Epithelial cell of esophagus (primary cell): ENCODE data around the gene DIPK1B.

ENCODE experiments used
- DNase-seq: peaks from one replicate; pipeline ENCODE4 v3.0.0; 2010; ENCODE audit warnings: low read depth
- H3K4me3 ChIP-seq: 2 replicates; pipeline ENCODE4 v1.5.1; 2011; ENCODE audit warnings: mild to moderate bottlenecking, low read length, control low read depth
- TF ChIP-seq, protein P1 (sequence below): IDR thresholded peaks from 2 replicates; pipeline ENCODE4 v1.5.1; 2011; ENCODE audit warnings: low read depth, mild to moderate bottlenecking, low read length, control low read depth, inconsistent platforms; ENCODE audit not compliant: insufficient read depth; ENCODE audit errors: missing control alignments

The DIPK1B gene

DNA sequence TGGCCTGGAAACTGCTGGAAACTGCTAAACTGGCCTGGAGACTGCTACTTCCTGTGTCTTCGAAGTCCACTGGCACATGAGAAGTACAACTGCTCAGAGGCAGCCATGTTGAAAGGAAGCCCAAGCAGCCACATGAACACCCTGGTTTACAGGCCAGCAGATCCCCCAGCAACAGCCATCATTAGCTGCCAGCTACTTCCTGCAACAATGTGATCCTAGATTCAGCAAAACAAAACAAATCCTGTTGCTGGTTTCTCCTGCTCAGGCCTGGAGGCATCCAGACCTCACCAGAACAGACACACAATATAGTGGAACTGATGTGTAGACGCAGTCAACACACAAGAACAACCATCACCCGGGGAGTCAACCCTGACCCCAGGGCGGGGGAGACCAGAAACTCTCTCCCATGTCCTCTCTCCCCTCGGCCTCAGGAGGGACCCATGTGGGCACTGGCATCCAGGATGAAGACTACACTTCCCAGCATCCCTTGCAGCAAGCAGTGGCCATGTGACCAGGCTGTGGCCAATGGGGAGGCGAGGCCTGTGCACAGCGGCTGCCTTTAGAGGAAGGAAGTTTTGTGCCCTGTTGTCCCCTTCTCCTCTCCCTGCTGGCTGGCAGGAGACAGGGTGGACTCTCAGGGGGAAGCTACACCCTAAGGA, 61.1 kb downstream of the DIPK1B start:
- H3K4me3 ChIP-seq = no peak overlapping the region
- no peak for DNase-seq
- TF ChIP-seq, protein P1, sequence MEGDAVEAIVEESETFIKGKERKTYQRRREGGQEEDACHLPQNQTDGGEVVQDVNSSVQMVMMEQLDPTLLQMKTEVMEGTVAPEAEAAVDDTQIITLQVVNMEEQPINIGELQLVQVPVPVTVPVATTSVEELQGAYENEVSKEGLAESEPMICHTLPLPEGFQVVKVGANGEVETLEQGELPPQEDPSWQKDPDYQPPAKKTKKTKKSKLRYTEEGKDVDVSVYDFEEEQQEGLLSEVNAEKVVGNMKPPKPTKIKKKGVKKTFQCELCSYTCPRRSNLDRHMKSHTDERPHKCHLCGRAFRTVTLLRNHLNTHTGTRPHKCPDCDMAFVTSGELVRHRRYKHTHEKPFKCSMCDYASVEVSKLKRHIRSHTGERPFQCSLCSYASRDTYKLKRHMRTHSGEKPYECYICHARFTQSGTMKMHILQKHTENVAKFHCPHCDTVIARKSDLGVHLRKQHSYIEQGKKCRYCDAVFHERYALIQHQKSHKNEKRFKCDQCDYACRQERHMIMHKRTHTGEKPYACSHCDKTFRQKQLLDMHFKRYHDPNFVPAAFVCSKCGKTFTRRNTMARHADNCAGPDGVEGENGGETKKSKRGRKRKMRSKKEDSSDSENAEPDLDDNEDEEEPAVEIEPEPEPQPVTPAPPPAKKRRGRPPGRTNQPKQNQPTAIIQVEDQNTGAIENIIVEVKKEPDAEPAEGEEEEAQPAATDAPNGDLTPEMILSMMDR = no peak
